Fibroblast of the aortic adventitia (primary cell): ENCODE results near the gene TTLL13. TPM values are rescaled to one million over a fixed set of nuclear protein-coding genes. Genes with fewer than 3 reads are reported as not detected.
A peak's percentile ranks its signal among the peaks of the same experiment; 100 is the strongest.

Experiments
- DNase-seq: peaks from one replicate; pipeline ENCODE4 v3.0.0-alpha.2; 2010; ENCODE audit warnings: low read depth
- H3K4me3 ChIP-seq: 2 replicates; pipeline ENCODE4 v1.5.1; 2011; ENCODE audit warnings: low read depth, mild to moderate bottlenecking, control low read depth, low read length, moderate library complexity
- total RNA-seq: library from RNA; depleted of rRNA; stranded (reverse); fragments of >200 nt; gene quantifications from 2 replicates; pipeline ENCODE4 v1.2.3, GENCODE V29; 2012; ENCODE audit warnings: low replicate concordance
- TF ChIP-seq, protein P1 (sequence below): IDR thresholded peaks from 2 replicates; pipeline ENCODE4 v1.5.1; 2011; ENCODE audit warnings: mild to moderate bottlenecking, low read length, control low read depth, inconsistent platforms; ENCODE audit not compliant: insufficient read depth

TTLL13 gene
- total RNA-seq, 1 donor = 0.09 TPM

GRCh38 chr15:90217671-90218394 is 31.5 kb upstream of the TTLL13 start:
- no peak for DNase-seq
- no peak overlapping the region for H3K4me3 ChIP-seq
- TF ChIP-seq, protein P1, sequence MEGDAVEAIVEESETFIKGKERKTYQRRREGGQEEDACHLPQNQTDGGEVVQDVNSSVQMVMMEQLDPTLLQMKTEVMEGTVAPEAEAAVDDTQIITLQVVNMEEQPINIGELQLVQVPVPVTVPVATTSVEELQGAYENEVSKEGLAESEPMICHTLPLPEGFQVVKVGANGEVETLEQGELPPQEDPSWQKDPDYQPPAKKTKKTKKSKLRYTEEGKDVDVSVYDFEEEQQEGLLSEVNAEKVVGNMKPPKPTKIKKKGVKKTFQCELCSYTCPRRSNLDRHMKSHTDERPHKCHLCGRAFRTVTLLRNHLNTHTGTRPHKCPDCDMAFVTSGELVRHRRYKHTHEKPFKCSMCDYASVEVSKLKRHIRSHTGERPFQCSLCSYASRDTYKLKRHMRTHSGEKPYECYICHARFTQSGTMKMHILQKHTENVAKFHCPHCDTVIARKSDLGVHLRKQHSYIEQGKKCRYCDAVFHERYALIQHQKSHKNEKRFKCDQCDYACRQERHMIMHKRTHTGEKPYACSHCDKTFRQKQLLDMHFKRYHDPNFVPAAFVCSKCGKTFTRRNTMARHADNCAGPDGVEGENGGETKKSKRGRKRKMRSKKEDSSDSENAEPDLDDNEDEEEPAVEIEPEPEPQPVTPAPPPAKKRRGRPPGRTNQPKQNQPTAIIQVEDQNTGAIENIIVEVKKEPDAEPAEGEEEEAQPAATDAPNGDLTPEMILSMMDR = no peak

- TF ChIP-seq, protein P1 = peak; percentile 65
- DNase-seq = no peak
- no peak overlapping the region for H3K4me3 ChIP-seq
Measured at GRCh38 chr15:90219421-90220141, 29.8 kb upstream of the TTLL13 start.

GRCh38 chr15:90221246-90221900 is 28.0 kb upstream of the TTLL13 start:
- TF ChIP-seq, protein P1 = peak; percentile 93
- no peak overlapping the region for H3K4me3 ChIP-seq
- DNase-seq = peak; percentile 95

DNA sequence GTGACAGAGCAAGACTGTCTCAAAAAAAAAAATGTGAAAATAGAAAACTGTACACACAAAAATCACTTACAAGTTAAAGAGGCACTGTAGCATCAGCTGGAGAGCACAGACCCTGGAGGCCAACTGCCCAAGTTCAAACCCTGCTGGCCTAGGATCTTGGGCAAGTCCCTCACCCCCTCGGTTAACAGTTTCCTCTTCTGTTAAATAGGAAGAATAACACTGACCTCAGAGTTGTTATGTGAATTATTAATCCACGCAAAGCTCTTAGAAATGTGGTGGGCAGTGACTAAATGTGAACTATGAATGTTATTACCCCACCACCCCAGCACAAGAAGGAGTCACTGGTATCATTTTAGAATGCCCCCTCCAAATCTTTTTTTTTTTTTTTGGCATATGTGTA is 26.8 kb upstream of the TTLL13 start:
- DNase-seq = no peak
- no peak overlapping the region for H3K4me3 ChIP-seq
- TF ChIP-seq, protein P1 = no peak

DNA sequence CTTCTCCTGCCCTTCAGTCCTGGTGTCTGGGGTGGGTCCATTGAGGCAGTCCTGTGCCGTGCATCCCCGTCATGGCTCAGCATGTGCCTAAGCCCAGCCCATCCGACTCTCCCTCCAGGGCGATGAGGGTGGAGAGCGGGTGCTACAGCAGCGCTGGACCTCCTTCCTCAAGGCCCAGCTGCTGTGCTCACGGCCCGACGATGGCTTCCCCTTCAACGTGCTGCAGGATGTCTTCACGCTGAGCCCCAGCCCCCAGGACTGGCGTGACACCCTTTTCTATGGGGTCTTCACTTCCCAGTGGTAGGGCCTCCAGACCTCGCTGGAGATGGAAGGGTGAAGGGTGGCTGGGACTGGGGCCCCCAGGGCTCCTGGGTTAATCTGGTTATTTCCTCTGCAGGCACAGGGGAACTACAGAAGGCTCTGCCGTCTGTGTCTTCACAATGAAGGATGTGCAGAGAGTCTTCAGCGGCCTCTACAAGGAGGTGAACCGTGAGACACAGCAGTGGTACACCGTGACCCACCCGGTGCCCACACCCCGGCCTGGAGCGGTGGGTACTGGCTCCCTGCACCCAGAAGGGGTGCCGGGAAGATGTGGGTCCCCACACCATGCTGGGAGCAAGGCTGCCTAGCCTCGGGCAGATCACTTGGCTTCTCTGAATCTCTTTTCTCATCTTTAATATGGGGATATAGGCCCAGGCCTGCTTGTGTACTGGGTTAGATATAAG is 25.8 kb upstream of the TTLL13 start:
- TF ChIP-seq, protein P1 = no peak
- no peak overlapping the region for H3K4me3 ChIP-seq
- DNase-seq = no peak

- TF ChIP-seq, protein P1 = no peak
- H3K4me3 ChIP-seq = no peak overlapping the region
- no peak for DNase-seq
Measured at GRCh38 chr15:90225047-90225446, 24.3 kb upstream of the TTLL13 start.
